GM12878 (cell line): ENCODE data around the gene TPH2. TPM values are rescaled to one million over a fixed set of nuclear protein-coding genes. Genes with fewer than 3 reads are reported as not detected.

Experiments
- ATF3 ChIP-seq: IDR thresholded peaks from 2 replicates; pipeline ENCODE4 v1.6.1; 2011; ENCODE audit warnings: low read depth, mild to moderate bottlenecking, low read length, moderate library complexity, borderline replicate concordance; ENCODE audit errors: extremely low read depth
- DPF2 ChIP-seq: fragments of 450-650 bp; IDR thresholded peaks from 2 replicates; pipeline ENCODE4 v1.6.1; 2017; ENCODE audit warnings: mild to moderate bottlenecking
- GABPA ChIP-seq: IDR thresholded peaks from 2 replicates; pipeline ENCODE4 v1.6.1; 2014; ENCODE audit warnings: antibody characterized with exemption, low read depth, mild to moderate bottlenecking, inconsistent platforms
- HDGF ChIP-seq: fragments of 450-650 bp; IDR thresholded peaks from 2 replicates; pipeline ENCODE4 v1.6.1; 2016; ENCODE audit warnings: antibody characterized with exemption
- JUNB ChIP-seq: IDR thresholded peaks from 2 replicates; pipeline ENCODE4 v1.6.1; 2016; ENCODE audit warnings: antibody characterized with exemption, mild to moderate bottlenecking
- KAT2A ChIP-seq: conservative IDR thresholded peaks from 2 replicates; pipeline ENCODE4 v1.6.1; 2011; ENCODE audit warnings: low read depth, low read length; ENCODE audit not compliant: control insufficient read depth
- MEF2A ChIP-seq: IDR thresholded peaks from 2 replicates; pipeline ENCODE4 v1.6.1; 2011; ENCODE audit warnings: low read depth, mild to moderate bottlenecking, low read length, moderate library complexity; ENCODE audit not compliant: insufficient read depth
- MTA2 ChIP-seq: fragments of 450-650 bp; IDR thresholded peaks from 2 replicates; pipeline ENCODE4 v1.6.1; 2016; ENCODE audit warnings: low read depth, mild to moderate bottlenecking, moderate library complexity
- MYC ChIP-seq: IDR thresholded peaks from 2 replicates; pipeline ENCODE4 v1.6.1; 2011; ENCODE audit warnings: mild to moderate bottlenecking, low read length, moderate library complexity, inconsistent platforms; ENCODE audit not compliant: insufficient read depth, insufficient replicate concordance, insufficient read length, severe bottlenecking
- PBX3 ChIP-seq: IDR thresholded peaks from 2 replicates; pipeline ENCODE4 v1.6.1; 2011; ENCODE audit warnings: mild to moderate bottlenecking, low read depth, low read length, moderate library complexity; ENCODE audit not compliant: insufficient replicate concordance
- RAD21 ChIP-seq: IDR thresholded peaks from 2 replicates; pipeline ENCODE4 v1.6.1; 2011; ENCODE audit warnings: mild to moderate bottlenecking, low read depth, low read length, moderate library complexity; ENCODE audit not compliant: insufficient read depth
- REST ChIP-seq: IDR thresholded peaks from 2 replicates; pipeline ENCODE4 v1.6.1; 2012; ENCODE audit warnings: mild to moderate bottlenecking, low read depth, low read length
- SIN3A ChIP-seq: IDR thresholded peaks from 2 replicates; pipeline ENCODE4 v1.6.1; 2012; ENCODE audit warnings: low read depth, low read length, improper control_type of control experiment
- SIX5 ChIP-seq: IDR thresholded peaks from 2 replicates; pipeline ENCODE4 v1.6.1; 2011; ENCODE audit warnings: mild to moderate bottlenecking, low read depth, low read length, moderate library complexity; ENCODE audit not compliant: severe bottlenecking
- SMAD1 ChIP-seq: fragments of 450-650 bp; IDR thresholded peaks from 2 replicates; pipeline ENCODE4 v1.6.1; 2018; ENCODE audit warnings: mild to moderate bottlenecking, low read depth; ENCODE audit not compliant: partially characterized antibody
- SMAD5 ChIP-seq: IDR thresholded peaks from 2 replicates; pipeline ENCODE4 v1.6.1; 2016; ENCODE audit warnings: antibody characterized with exemption, low read depth
- STAT3 ChIP-seq: IDR thresholded peaks from 2 replicates; pipeline ENCODE4 v1.6.1; 2011; ENCODE audit warnings: low read depth, low read length, improper control_type of control experiment
- TAF1 ChIP-seq: IDR thresholded peaks from 2 replicates; pipeline ENCODE4 v1.6.1; 2011; ENCODE audit warnings: mild to moderate bottlenecking, low read depth, low read length, borderline replicate concordance
- TCF7 ChIP-seq: IDR thresholded peaks from 2 replicates; pipeline ENCODE4 v1.6.1; 2014; ENCODE audit warnings: antibody characterized with exemption, borderline replicate concordance
- WRNIP1 ChIP-seq: IDR thresholded peaks from 2 replicates; pipeline ENCODE4 v1.6.1; 2011; ENCODE audit warnings: low read depth, low read length, improper control_type of control experiment, borderline replicate concordance
- ZZZ3 ChIP-seq: IDR thresholded peaks from 2 replicates; pipeline ENCODE4 v1.6.1; 2011; ENCODE audit warnings: low read depth; ENCODE audit not compliant: control insufficient read depth, insufficient read length
- polyA plus RNA-seq, 11 experiments: library from polyadenylated mRNA; depleted of rRNA in 4 of 11; unstranded in 6 of 11; stranded (reverse) in 5 of 11; fragments of >200 nt; fragmentation: Nextera tagmentation in 4 of 11; fragmentation: Illumina TruSeq in 1 of 11; extraction: Ambion mirVana in 4 of 11; extraction: Trizol in 1 of 11; gene quantifications; 1 replicate in 1 of 11; 2 replicates in 10 of 11; pipeline versions ENCODE4 v1.2.1 to v1.2.3, GENCODE V29; 2011 to 2016; ENCODE audit warnings: inconsistent platforms in 2 of 11, missing spikeins in 2 of 11, low read depth in 1 of 11
- total RNA-seq, 4 experiments: library from RNA; depleted of rRNA in 3 of 4; stranded (reverse); fragments of >200 nt in 3 of 4; fragmentation: Illumina TruSeq in 1 of 4; extraction: Trizol in 1 of 4; gene quantifications; 2 replicates each; pipeline versions ENCODE4 v1.2.1 to v1.2.3, GENCODE V29; 2013 to 2021
- TF ChIP-seq, protein P1 (sequence below): fragments of 450-650 bp; IDR thresholded peaks from 2 replicates; pipeline ENCODE4 v1.6.1; 2018; ENCODE audit warnings: borderline replicate concordance, mild to moderate bottlenecking; ENCODE audit not compliant: partially characterized antibody

TPH2 gene
- total and polyA plus RNA-seq, 10 of the 15 experiments (the other 5 are each of a cell fraction or from before 2014, with no cell fraction given), result not detected

- TF ChIP-seq STAT3, result no peak
- no peak for TF ChIP-seq GABPA
- no peak for TF ChIP-seq MEF2A
- TF ChIP-seq SMAD5, result no peak
- no peak for TF ChIP-seq WRNIP1
- peak; percentile 98 for TF ChIP-seq REST
- TF ChIP-seq MTA2, result no peak
- no peak for TF ChIP-seq TCF7
- TF ChIP-seq SIX5, result no peak
- TF ChIP-seq PBX3, result peak; percentile 35
- TF ChIP-seq RAD21, result peak; percentile 72
- TF ChIP-seq HDGF, result no peak
- no peak for TF ChIP-seq SMAD1
- TF ChIP-seq ATF3, result no peak
- TF ChIP-seq TAF1, result no peak
- no peak for TF ChIP-seq MYC
- TF ChIP-seq ZZZ3, result no peak
- TF ChIP-seq KAT2A, result no peak
- TF ChIP-seq SIN3A, result peak; percentile 94
- TF ChIP-seq JUNB, result no peak
- TF ChIP-seq DPF2, result no peak
- TF ChIP-seq, protein P1, sequence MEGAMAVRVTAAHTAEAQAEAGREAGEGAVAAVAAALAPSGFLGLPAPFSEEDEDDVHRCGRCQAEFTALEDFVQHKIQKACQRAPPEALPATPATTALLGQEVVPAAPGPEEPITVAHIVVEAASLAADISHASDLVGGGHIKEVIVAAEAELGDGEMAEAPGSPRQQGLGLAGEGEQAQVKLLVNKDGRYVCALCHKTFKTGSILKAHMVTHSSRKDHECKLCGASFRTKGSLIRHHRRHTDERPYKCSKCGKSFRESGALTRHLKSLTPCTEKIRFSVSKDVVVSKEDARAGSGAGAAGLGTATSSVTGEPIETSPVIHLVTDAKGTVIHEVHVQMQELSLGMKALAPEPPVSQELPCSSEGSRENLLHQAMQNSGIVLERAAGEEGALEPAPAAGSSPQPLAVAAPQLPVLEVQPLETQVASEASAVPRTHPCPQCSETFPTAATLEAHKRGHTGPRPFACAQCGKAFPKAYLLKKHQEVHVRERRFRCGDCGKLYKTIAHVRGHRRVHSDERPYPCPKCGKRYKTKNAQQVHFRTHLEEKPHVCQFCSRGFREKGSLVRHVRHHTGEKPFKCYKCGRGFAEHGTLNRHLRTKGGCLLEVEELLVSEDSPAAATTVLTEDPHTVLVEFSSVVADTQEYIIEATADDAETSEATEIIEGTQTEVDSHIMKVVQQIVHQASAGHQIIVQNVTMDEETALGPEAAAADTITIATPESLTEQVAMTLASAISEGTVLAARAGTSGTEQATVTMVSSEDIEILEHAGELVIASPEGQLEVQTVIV, result no peak
These were observed at the start of gene TPH2 (continued) for GRCh38 chr12:71938728-71939385.
